Measurements from ENCODE around the gene CAV2. TPM values are rescaled to one million over a fixed set of nuclear protein-coding genes. Genes with fewer than 3 reads are reported as not detected.

The CAV2 gene
- polyA plus RNA-seq, 1 of the 3 experiments (the other 2 are of a cell fraction): 182 TPM

- Histone ChIP-seq H2AFZ (ENCODE audit: low read depth) (peak overlapping the region; percentile 67; the same call in 1 of the 2 replicates), H3K4me1 (ENCODE audit: control insufficient read depth in 1 of 2, insufficient read depth in 2 of 2, low read depth in 1 of 2, low read length in 1 of 2) (peaks cover 0 to 44% of the 10 kb centered on the region in 2 experiments; a peak in 2 of 4 replicates), H3K4me2 (no peak overlapping the region), H3K27me3 (ENCODE audit: insufficient read depth) (no peaks in the 10 kb centered on the region), H3K36me3 (replicated peaks in 1 of 2; ENCODE audit: control insufficient read depth in 1 of 2, insufficient read depth in 2 of 2, low read length in 1 of 2) (no peaks in the 10 kb centered on the region), H3K79me2 (ENCODE audit: insufficient read depth) (no peaks in the 10 kb centered on the region), H3F3A (replicated peaks; ENCODE audit: insufficient read depth) (peaks cover 32% of the 10 kb centered on the region), H3K9me2 (no peaks in the 10 kb centered on the region), H3K27ac (ENCODE audit: low read depth in 2 of 2, low read length in 1 of 2) (peak overlapping the region in 1 of 2 experiments; percentile 90; a peak in 3 of 4 replicates), H4K20me1 (ENCODE audit: insufficient read depth) (no peaks in the 10 kb centered on the region), H3K4me3 (ENCODE audit: low read depth in 2 of 2, low read length in 1 of 2) (no peak overlapping the region), H3K9ac (no peak overlapping the region), H3K9me3 (no peaks in the 10 kb centered on the region)
- DNase-seq: no peak
- ChIA-PET POLR2A (interaction anchor here (0.7 kb wide), 1 partner anchor 20 kb away, joined by 3 read pairs; no protein-coding TSS in a partner anchor), CTCF (interaction anchor here (0.9 kb wide), 1 partner anchor 8 kb away, joined by 3 read pairs; no protein-coding TSS in a partner anchor)
- WGBS (ENCODE audit: low lambda C conversion rate): 61% methylated on average over 4 of the region's 4 CpGs
- TF ChIP-seq MEF2A (IDR thresholded peaks at IDR 0.05; ENCODE audit: borderline replicate concordance, low read depth) (no peak), MXI1 (IDR thresholded peaks at IDR 0.05; ENCODE audit: low read depth, low read length) (no peak), ELF1 (IDR thresholded peaks at IDR 0.05) (no peak), YY1 (IDR thresholded peaks at IDR 0.05; ENCODE audit: low read depth) (no peak), FOSL2 (IDR thresholded peaks at IDR 0.05; ENCODE audit: borderline replicate concordance, low read depth) (no peak), EP300 (IDR thresholded peaks at IDR 0.05; ENCODE audit: borderline replicate concordance in 1 of 2, low read depth in 1 of 2, low read length in 1 of 2) (no peak), FOXM1 (IDR thresholded peaks at IDR 0.05; ENCODE audit: low read depth) (no peak), NRF1 (IDR thresholded peaks at IDR 0.05; ENCODE audit: low read depth, low read length) (no peak)
Observed at GRCh38 chr7:116464375-116464774, 35.2 kb upstream of the CAV2 start.

DNA sequence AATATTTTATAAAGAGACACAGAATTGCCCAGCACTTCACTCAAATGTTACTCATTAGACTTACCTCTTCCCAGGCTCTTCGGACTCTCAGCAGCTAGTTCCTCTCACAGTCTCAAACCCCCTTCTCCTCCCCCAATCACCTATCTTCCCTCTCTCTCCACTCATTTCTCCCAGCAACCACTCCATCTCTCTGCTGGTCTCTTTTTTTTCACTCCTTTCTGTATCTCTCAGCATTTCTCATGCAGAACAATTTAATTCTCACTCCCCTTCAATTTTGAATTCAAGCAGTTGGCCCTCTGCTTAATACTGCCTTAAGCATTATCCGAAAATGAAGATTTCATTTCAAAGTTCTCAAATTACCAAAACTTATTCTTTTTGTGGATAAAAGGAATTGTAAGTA is 34.4 kb upstream of the CAV2 start:
- TF ChIP-seq MAX (IDR thresholded peaks at IDR 0.05; ENCODE audit: low read depth) (no peak), TAF1 (IDR thresholded peaks at IDR 0.05; ENCODE audit: borderline replicate concordance, low read depth, low read length) (0 out of 2 replicates have a peak, but pooled peaks have one; percentile 23), TEAD4 (IDR thresholded peaks at IDR 0.05; ENCODE audit: borderline replicate concordance, insufficient read depth) (no peak), ZBTB33 (IDR thresholded peaks at IDR 0.05; ENCODE audit: borderline replicate concordance, low read depth) (no peak)
- H3K27ac ChIP-seq (ENCODE audit: low read depth in 2 of 2, low read length in 1 of 2): peak overlapping the region; percentile 76 to 90
- no peaks in the 10 kb centered on the region for H3K9me3 ChIP-seq
- H3K4me2 ChIP-seq: peak overlapping the region; percentile 9; the same call in 1 of the 2 replicates
- H3K27me3 ChIP-seq (ENCODE audit: insufficient read depth): no peaks in the 10 kb centered on the region
- H3K4me1 ChIP-seq (ENCODE audit: control insufficient read depth in 1 of 2, insufficient read depth in 2 of 2, low read depth in 1 of 2, low read length in 1 of 2): peaks cover 0 to 47% of the 10 kb centered on the region in 2 experiments; a peak in 2 of 4 replicates
- no peaks in the 10 kb centered on the region for H4K20me1 ChIP-seq (ENCODE audit: insufficient read depth)
- 42% methylated on average over 2 of the region's 2 CpGs for WGBS (ENCODE audit: low lambda C conversion rate)
- CTCF ChIA-PET: no interaction called here
- H3K36me3 ChIP-seq (replicated peaks in 1 of 2; ENCODE audit: control insufficient read depth in 1 of 2, insufficient read depth in 2 of 2, low read length in 1 of 2): no peaks in the 10 kb centered on the region
- no peak overlapping the region for H3K4me3 ChIP-seq (ENCODE audit: low read depth in 2 of 2, low read length in 1 of 2)
- no peaks in the 10 kb centered on the region for H3K9me2 ChIP-seq
- H3K9ac ChIP-seq: peak overlapping the region; percentile 0; the same call in 1 of the 2 replicates
- H3F3A ChIP-seq (replicated peaks; ENCODE audit: insufficient read depth): peaks cover 35% of the 10 kb centered on the region
- H3K79me2 ChIP-seq (ENCODE audit: insufficient read depth): no peaks in the 10 kb centered on the region
- POLR2A ChIA-PET: no interaction called here
- H2AFZ ChIP-seq (ENCODE audit: low read depth): peak overlapping the region; percentile 67; the same call in 1 of the 2 replicates
- no peak for DNase-seq

Measured in SK-N-SH (cell line).